Measurements from ENCODE around the gene KRT6A. TPM values are rescaled to one million over a fixed set of nuclear protein-coding genes. Genes with fewer than 3 reads are reported as not detected.

KRT6A gene
- total RNA-seq, 2 donors from 2014 or later, result 5.9 to 13.6 TPM

- no peak overlapping the region for H3K4me3 ChIP-seq
- TF ChIP-seq POLR2A (IDR thresholded peaks at IDR 0.05), result no peak
- TF ChIP-seq CTCF (IDR thresholded peaks at IDR 0.05), result no peak
- peak; percentile 86 for TF ChIP-seq POLR2AphosphoS5 (IDR thresholded peaks at IDR 0.05)
- no peaks in the 10 kb centered on the region for H3K9me3 ChIP-seq
- 36% methylated on average over 5 of the region's 5 CpGs for WGBS
- peak overlapping the region; percentile 59 to 64 for H3K27ac ChIP-seq
- H3K36me3 ChIP-seq, result no peaks in the 10 kb centered on the region
- no peaks in the 10 kb centered on the region for H3K27me3 ChIP-seq (replicated peaks; ENCODE audit: insufficient read depth)
- DNase-seq (ENCODE audit: low spot score), result peak; percentile 25
- intact Hi-C loops (cut with DNase I), result no loop called here
- no peaks in the 10 kb centered on the region for H3K4me1 ChIP-seq (replicated peaks)
Observed at GRCh38 chr12:52539083-52539820, 46.2 kb upstream of the KRT6A start.

GRCh38 chr12:52537101-52537500 lies 44.0 kb upstream of the KRT6A start:
- Histone ChIP-seq H3K27me3 (replicated peaks; ENCODE audit: insufficient read depth) (no peaks in the 10 kb centered on the region), H3K27ac (no peak overlapping the region), H3K4me1 (replicated peaks) (no peaks in the 10 kb centered on the region), H3K36me3 (no peaks in the 10 kb centered on the region), H3K9me3 (no peaks in the 10 kb centered on the region), H3K4me3 (no peak overlapping the region)
- WGBS, result 58% methylated on average over 3 of the region's 3 CpGs
- no peak for TF ChIP-seq CTCF (IDR thresholded peaks at IDR 0.05)
- peak; percentile 49 for TF ChIP-seq POLR2AphosphoS5 (IDR thresholded peaks at IDR 0.05)
- peak; percentile 66 for DNase-seq (ENCODE audit: low spot score)
- intact Hi-C loops (cut with DNase I), result no loop called here

GRCh38 chr12:52535574-52535973 lies 42.5 kb upstream of the KRT6A start:
- TF ChIP-seq CTCF (IDR thresholded peaks at IDR 0.05), result no peak
- no peak for TF ChIP-seq POLR2AphosphoS5 (IDR thresholded peaks at IDR 0.05)
- no peak for TF ChIP-seq POLR2A (IDR thresholded peaks at IDR 0.05)
- H3K36me3 ChIP-seq, result no peaks in the 10 kb centered on the region
- no peaks in the 10 kb centered on the region for H3K4me1 ChIP-seq (replicated peaks)
- DNase-seq (ENCODE audit: low spot score), result no peak
- H3K4me3 ChIP-seq, result no peak overlapping the region
- no peaks in the 10 kb centered on the region for H3K9me3 ChIP-seq
- whole genome bisulfite sequencing, result 92% methylated on average over 1 of the region's 1 CpG
- H3K27me3 ChIP-seq (replicated peaks; ENCODE audit: insufficient read depth), result no peaks in the 10 kb centered on the region
- intact Hi-C loops (cut with DNase I), result no loop called here
- H3K27ac ChIP-seq, result no peak overlapping the region

- no peaks in the 10 kb centered on the region for H3K4me1 ChIP-seq (replicated peaks)
- H3K27me3 ChIP-seq (replicated peaks; ENCODE audit: insufficient read depth), result no peaks in the 10 kb centered on the region
- DNase-seq (ENCODE audit: low spot score), result no peak
- no peak overlapping the region for H3K27ac ChIP-seq
- no peaks in the 10 kb centered on the region for H3K36me3 ChIP-seq
- no peak overlapping the region for H3K4me3 ChIP-seq
- WGBS, result 96% methylated on average over 5 of the region's 5 CpGs
- no peaks in the 10 kb centered on the region for H3K9me3 ChIP-seq
- TF ChIP-seq CTCF (IDR thresholded peaks at IDR 0.05), result no peak
- no peak for TF ChIP-seq POLR2A (IDR thresholded peaks at IDR 0.05)
- no peak for TF ChIP-seq POLR2AphosphoS5 (IDR thresholded peaks at IDR 0.05)
- intact Hi-C loops (cut with DNase I), result no loop called here
Observed at GRCh38 chr12:52534482-52534881, 41.4 kb upstream of the KRT6A start.

Data from prostate gland (tissue), 2 donors.